HG02610 (cell line): ENCODE results near the gene SMCR8.
A peak's percentile ranks its signal among the peaks of the same experiment; 100 is the strongest.
"Not testable (repeated sequence)": the region's sequence is repeated elsewhere in the genome, so short reads cannot be mapped to it uniquely, and the experiment has no call there.

ENCODE experiments used
- ATAC-seq: cut with Tn5 transposase; IDR thresholded peaks from one replicate; pipeline ENCODE4 v1.9.1; 2021; ENCODE audit warnings: mild to moderate bottlenecking, moderate library complexity; ENCODE audit not compliant: unreplicated experiment

The SMCR8 gene

GRCh38 chr17:18314731-18315561 is at the start of gene SMCR8, which contains the start of gene TOP3A:
TSS of gene SMCR8 (plus strand) at chr17:18315293. CDS start at chr17:18315790, 497 bp downstream.
TSS of gene TOP3A (minus strand) at chr17:18314994. CDS start at chr17:18314778, 216 bp downstream.
- ATAC-seq, result peak; percentile 83

GRCh38 chr17:18267366-18267765 is 47.7 kb upstream of the SMCR8 start:
- ATAC-seq, result no peak

GRCh38 chr17:18267927-18268711 is 47.0 kb upstream of the SMCR8 start:
- ATAC-seq, result no peak

GRCh38 chr17:18270046-18270931 is 44.8 kb upstream of the SMCR8 start:
- no peak for ATAC-seq

GRCh38 chr17:18277076-18277475 is 38.0 kb upstream of the SMCR8 start:
- ATAC-seq, result no peak

GRCh38 chr17:18278867-18279266 is 36.2 kb upstream of the SMCR8 start:
- ATAC-seq, result no peak

GRCh38 chr17:18280249-18280648 is 34.8 kb upstream of the SMCR8 start:
- ATAC-seq, result no peak

- ATAC-seq, result no peak
These were observed 34.2 kb upstream of the SMCR8 start for GRCh38 chr17:18280766-18281371.

GRCh38 chr17:18281788-18282187 is 33.3 kb upstream of the SMCR8 start:
- no peak for ATAC-seq

GRCh38 chr17:18285296-18285695 is 29.8 kb upstream of the SMCR8 start:
- no peak for ATAC-seq

- no peak for ATAC-seq
These were observed 23.2 kb upstream of the SMCR8 start for GRCh38 chr17:18291718-18292540.

GRCh38 chr17:18298061-18298460 is 17.0 kb upstream of the SMCR8 start:
- not testable (repeated sequence) for ATAC-seq

GRCh38 chr17:18300725-18301480 is 14.2 kb upstream of the SMCR8 start:
- ATAC-seq, result no peak

GRCh38 chr17:18303206-18303605 is 11.9 kb upstream of the SMCR8 start:
- not testable (repeated sequence) for ATAC-seq

GRCh38 chr17:18309202-18309601 is 5.9 kb upstream of the SMCR8 start:
- ATAC-seq, result no peak

GRCh38 chr17:18314059-18314730 is 898 bp upstream of the SMCR8 start:
- peak; percentile 9 for ATAC-seq

GRCh38 chr17:18315562-18315922 is 449 bp downstream of the SMCR8 start:
- no peak for ATAC-seq

GRCh38 chr17:18315961-18316360 is 868 bp downstream of the SMCR8 start:
- ATAC-seq, result no peak
